ENCODE data around the gene MLF2. TPM values are rescaled to one million over a fixed set of nuclear protein-coding genes. Genes with fewer than 3 reads are reported as not detected.

MLF2 gene
- total RNA-seq, 2 experiments from 2014 or later = 79.7 to 87.3 TPM

GRCh38 chr12:6765634-6766581 lies 13.0 kb upstream of the MLF2 start, which contains the start of gene PTMS:
PTMS (plus strand) TSS chr12:6766363; CDS start chr12:6766706, 343 bp downstream.
- Histone ChIP-seq H3K4me1 (ENCODE audit: insufficient read depth, low read length, poor library complexity, severe bottlenecking) (peaks cover 34% of the 10 kb centered on the region), H4K20me1 (ENCODE audit: insufficient read depth, low read length) (no peaks in the 10 kb centered on the region), H3K4me2 (ENCODE audit: low read length) (peak within 1 kb of the TSS; percentile 68), H2AFZ (ENCODE audit: low read length) (peak within 1 kb of the TSS; percentile 67), H3K9me2 (ENCODE audit: insufficient read depth, low read length) (no peaks in the 10 kb centered on the region), H3K4me3 (ENCODE audit: low read depth, low read length, poor library complexity, severe bottlenecking) (peak within 1 kb of the TSS; percentile 71), H3K36me3 (ENCODE audit: insufficient read depth, low read length) (no peaks in the 10 kb centered on the region), H3K79me2 (ENCODE audit: insufficient read depth, low read depth, low read length) (no peaks in the 10 kb centered on the region), H3K9me3 (ENCODE audit: low read length) (no peaks in the 10 kb centered on the region), H3K27ac (ENCODE audit: low read depth, low read length, poor library complexity, severe bottlenecking) (no peak within 1 kb of the TSS)
- CTCF ChIA-PET (ENCODE audit: unreplicated experiment) = interaction anchor here (0.6 to 2.8 kb wide), 9 partner anchors 12 to 246 kb away, joined by 3 to 21 read pairs (median 3); partner anchors contain the start of gene MLF2
- DNase-seq (ENCODE audit: low spot score) = peak; percentile 37
- TF ChIP-seq, protein P1, sequence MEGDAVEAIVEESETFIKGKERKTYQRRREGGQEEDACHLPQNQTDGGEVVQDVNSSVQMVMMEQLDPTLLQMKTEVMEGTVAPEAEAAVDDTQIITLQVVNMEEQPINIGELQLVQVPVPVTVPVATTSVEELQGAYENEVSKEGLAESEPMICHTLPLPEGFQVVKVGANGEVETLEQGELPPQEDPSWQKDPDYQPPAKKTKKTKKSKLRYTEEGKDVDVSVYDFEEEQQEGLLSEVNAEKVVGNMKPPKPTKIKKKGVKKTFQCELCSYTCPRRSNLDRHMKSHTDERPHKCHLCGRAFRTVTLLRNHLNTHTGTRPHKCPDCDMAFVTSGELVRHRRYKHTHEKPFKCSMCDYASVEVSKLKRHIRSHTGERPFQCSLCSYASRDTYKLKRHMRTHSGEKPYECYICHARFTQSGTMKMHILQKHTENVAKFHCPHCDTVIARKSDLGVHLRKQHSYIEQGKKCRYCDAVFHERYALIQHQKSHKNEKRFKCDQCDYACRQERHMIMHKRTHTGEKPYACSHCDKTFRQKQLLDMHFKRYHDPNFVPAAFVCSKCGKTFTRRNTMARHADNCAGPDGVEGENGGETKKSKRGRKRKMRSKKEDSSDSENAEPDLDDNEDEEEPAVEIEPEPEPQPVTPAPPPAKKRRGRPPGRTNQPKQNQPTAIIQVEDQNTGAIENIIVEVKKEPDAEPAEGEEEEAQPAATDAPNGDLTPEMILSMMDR (conservative IDR thresholded peaks at IDR 0.05; ENCODE audit: low read length) = no peak
- no peak for TF ChIP-seq EZH2phosphoT487 (IDR thresholded peaks at IDR 0.05; ENCODE audit: borderline replicate concordance, low read depth, low read length)
- POLR2A ChIA-PET = interaction anchor here (0.6 to 2.1 kb wide), 4 partner anchors 12 to 193 kb away, joined by 5 to 7 read pairs (median 6); partner anchors contain the start of gene MLF2
- intact Hi-C loops (cut with micrococcal nuclease; ENCODE audit: unreplicated experiment) = loop anchor here (1.0 kb wide), 1 partner anchor 13 kb away; the partner anchor contains the start of gene MLF2
- BruUV-seq (replicated peaks) = no TSS peak

GRCh38 chr12:6765048-6765633 lies 12.2 kb upstream of the MLF2 start:
- H2AFZ ChIP-seq (ENCODE audit: low read length) = no peak overlapping the region
- peaks cover 34% of the 10 kb centered on the region for H3K4me1 ChIP-seq (ENCODE audit: insufficient read depth, low read length, poor library complexity, severe bottlenecking)
- H3K9me3 ChIP-seq (ENCODE audit: low read length) = no peaks in the 10 kb centered on the region
- peak overlapping the region; percentile 71 for H3K4me3 ChIP-seq (ENCODE audit: low read depth, low read length, poor library complexity, severe bottlenecking)
- intact Hi-C loops (cut with micrococcal nuclease; ENCODE audit: unreplicated experiment) = no loop called here
- H3K27ac ChIP-seq (ENCODE audit: low read depth, low read length, poor library complexity, severe bottlenecking) = no peak overlapping the region
- no TSS peak for BruUV-seq (replicated peaks)
- no peaks in the 10 kb centered on the region for H3K9me2 ChIP-seq (ENCODE audit: insufficient read depth, low read length)
- POLR2A ChIA-PET = no interaction called here
- TF ChIP-seq, protein P1 (conservative IDR thresholded peaks at IDR 0.05; ENCODE audit: low read length) = no peak
- no peaks in the 10 kb centered on the region for H3K36me3 ChIP-seq (ENCODE audit: insufficient read depth, low read length)
- peak overlapping the region; percentile 68 for H3K4me2 ChIP-seq (ENCODE audit: low read length)
- no peak for DNase-seq (ENCODE audit: low spot score)
- CTCF ChIA-PET (ENCODE audit: unreplicated experiment) = interaction anchor here (0.6 to 2.8 kb wide), 2 partner anchors 11 to 77 kb away, joined by 3 to 21 read pairs; partner anchors contain the start of gene MLF2
- H3K79me2 ChIP-seq (ENCODE audit: insufficient read depth, low read depth, low read length) = no peaks in the 10 kb centered on the region
- H4K20me1 ChIP-seq (ENCODE audit: insufficient read depth, low read length) = no peaks in the 10 kb centered on the region

Data from OCI-LY7 (cell line).